ENCODE data around the gene PDCL3. TPM values are rescaled to one million over a fixed set of nuclear protein-coding genes. Genes with fewer than 3 reads are reported as not detected.

PDCL3 gene
- total RNA-seq, 1 experiment from 2014 or later: 11.7 TPM

DNA sequence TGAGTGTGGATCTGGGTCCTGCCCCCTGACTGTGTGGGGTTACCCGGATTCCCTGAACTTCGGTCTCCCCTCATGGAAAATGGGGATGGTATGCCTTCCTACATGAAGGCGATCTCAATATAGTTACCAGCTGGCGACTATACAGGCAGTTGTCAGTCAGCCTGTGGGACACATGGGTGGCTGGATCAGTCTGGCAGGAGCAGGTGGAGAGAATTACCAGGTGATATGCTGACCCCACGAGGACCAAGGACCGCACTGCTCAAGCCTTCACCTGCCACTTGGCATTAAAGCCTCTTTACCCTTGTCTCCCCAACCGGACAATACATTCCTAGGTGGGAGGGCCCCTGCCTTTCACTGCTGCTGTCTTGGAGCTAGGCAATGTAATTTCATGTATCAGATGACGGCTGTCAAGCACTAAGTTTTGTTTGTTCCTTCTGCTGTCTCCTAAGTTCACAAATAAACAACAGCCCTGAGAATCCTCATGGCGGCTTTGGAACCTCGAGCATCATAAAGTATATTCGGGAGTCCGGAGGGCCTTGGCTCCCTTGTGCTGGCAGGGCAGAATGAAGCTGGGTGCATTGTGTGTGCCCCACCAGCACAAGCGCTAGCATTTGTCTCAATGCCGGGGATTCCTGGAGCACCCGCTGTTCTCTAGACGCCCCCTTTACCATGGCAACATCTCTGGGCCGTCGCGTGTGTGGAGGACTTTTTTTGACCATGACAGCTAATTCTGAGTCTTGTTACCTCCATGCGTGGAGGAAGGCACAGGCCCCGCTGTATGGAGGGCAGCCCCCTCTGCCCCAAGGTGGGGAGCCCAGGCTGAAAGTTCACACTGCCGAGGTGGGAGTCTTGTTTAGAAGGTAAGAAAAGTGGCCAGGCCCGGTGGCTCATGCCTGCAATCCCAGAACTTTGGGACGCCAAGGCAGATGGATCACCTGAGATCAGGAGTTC is 48.6 kb downstream of the PDCL3 start:
- DNase-seq (ENCODE audit: low spot score): no peak

DNA sequence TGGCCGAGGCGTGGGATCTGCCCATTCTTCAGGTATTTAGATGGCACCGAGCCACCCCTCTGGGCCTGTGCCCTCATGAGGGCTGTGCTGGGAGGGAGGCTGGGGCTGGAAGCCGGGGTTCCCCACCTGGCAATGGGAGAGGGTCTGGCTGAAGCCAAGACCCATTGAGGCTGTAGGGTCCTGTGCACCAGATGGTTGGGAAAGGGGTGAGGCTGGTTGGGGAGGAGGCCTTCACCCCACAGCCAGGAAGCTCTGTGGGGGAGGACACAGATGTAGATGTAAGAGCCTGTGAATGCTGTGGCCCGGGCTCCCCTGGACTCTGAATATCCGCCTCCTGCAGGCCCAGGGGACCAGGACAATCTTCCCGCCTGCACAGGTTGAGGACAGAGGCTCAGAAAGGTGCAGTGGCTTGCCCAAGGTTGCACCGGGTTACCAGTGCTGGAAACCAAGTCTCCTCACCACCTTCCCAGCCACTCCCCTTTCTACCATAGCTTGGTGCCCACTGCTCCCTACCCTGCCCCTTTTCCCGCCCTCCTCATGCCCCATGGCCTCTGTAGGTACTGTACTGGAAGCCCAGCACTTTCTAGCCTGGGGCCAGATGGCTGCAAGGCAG is 49.7 kb downstream of the PDCL3 start:
- DNase-seq (ENCODE audit: low spot score): no peak

DNA sequence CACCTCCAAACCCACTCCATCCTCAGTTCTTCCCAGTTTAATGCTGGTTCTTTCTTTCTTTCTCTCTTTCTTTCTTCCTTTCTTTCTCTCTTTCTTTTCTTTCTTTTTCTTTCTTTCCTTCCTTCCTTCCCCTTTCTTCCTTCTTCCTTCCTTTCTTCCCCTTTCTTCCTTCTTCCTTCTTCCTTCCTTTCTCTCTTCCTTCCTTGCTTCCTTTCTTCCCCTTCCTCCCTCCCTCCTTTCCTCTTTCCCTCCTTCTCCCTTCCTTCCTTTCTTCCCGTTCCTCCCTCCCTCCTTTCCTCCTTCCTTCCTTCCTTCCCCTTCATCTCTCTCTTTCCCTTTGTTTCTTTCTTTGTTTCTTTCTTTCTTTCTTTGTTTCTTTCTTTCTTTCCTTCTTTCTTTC is 50.9 kb downstream of the PDCL3 start:
- DNase-seq (ENCODE audit: low spot score): no peak

DNA sequence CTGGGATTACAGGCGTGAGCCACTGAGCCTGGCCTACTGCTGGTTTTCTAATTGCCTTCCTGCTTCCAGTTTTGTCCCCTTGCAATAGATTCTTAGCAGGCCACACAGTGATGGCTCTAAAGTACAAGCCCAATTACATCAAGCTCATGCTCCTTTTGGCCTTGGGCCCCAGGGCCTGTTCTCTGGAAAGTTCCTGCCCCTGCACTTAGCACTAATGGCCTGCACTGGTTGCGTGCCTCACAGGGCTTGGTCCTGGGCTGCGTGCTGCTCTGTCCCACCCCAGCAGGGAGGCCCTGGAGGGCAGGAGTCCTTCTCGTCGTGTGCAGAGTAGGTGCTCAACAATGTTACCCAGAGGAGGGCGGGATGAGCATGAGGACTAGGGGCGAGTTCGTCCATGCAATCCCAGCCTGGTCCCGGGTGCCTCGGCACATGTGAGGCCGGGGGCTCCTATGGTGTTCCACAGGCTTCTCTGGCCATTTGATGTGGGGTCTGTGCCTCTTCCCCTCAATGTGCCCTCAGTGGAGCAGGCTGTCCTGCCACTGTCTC is 51.7 kb downstream of the PDCL3 start:
- DNase-seq (ENCODE audit: low spot score): no peak

DNA sequence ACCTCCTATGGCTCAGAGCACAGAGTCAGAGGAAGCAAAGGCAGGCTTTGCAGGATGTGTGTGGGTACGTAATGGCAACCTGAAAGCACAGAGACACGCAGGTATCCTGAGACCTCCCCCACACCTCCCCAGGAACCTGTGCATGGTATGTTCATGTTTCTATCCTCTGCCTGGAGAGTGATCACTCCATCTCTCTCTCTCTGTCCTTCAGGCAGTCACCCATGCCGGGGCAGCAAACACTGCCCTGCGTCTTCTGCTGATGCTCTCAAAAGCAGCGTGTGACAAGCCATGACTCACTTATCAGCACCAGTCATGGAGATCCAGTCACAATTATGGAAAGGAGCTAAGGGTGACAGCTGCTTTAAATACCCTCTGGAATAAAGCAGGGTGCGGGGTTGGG is 52.7 kb downstream of the PDCL3 start:
- DNase-seq (ENCODE audit: low spot score): no peak

DNA sequence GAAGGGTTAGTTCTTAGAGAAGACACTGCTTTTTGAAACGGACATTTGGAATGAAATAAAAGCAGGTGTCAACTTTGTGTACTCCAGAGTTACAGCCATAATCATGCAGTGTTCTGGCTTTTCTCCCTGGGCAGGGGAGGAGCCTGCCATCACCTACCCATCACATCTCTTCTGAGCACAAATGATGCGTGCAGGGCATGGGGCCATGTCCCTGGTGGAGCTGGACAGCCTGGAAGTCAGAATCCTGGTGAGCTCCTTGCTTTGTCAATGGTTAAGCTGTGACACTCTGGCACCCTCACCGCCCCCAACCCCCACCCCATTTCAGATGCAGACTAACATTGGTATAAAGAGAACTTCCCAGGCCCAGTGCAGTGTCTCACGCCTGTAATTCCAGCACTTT is 53.1 kb downstream of the PDCL3 start:
- DNase-seq (ENCODE audit: low spot score): no peak

DNA sequence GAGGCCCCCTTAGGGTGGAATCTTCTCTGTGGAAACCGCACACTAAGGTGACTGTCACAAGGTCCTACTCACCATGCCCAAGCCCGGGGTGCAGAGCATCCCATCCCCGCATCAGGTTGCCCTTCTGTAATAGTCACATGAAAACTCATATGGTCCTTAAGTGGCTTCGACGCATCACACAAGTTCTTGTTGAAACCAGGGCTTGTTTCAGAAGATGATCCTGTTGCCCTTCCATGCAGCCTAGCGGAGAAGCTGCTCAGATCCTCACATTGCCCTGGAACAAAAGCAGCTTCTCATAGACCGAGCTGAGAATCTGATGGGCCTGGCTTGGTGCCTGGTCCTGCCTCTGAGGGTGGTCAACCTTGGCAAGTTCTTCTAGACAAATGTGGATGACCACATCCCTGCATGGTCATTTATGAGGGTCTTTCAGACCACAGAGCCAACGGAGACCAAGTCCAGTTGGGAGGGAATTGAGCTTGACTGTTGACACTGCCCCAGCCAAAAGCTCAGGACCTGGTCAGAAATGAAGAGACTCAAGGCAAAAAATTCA is 54.1 kb downstream of the PDCL3 start:
- no peak for DNase-seq (ENCODE audit: low spot score)

DNA sequence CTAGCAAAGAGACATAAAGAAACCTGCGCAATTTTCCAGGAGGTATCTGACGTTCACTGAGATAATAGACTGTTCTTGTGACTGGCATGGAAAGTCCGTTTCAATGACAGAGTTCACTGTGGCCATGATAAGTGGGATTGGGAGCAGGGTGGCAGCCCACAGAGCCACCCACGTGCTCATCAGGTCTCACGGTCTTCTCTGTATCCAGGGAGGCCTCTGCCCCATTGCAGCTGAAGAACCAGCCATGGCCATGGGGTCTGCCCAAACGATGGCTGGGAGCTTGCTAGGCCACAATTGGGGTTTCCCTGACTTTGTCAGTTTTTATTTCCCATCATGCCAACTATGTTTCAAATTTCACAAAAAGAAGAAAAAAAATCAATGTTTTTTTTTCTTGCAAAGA is 57.2 kb downstream of the PDCL3 start:
- DNase-seq (ENCODE audit: low spot score): no peak

DNA sequence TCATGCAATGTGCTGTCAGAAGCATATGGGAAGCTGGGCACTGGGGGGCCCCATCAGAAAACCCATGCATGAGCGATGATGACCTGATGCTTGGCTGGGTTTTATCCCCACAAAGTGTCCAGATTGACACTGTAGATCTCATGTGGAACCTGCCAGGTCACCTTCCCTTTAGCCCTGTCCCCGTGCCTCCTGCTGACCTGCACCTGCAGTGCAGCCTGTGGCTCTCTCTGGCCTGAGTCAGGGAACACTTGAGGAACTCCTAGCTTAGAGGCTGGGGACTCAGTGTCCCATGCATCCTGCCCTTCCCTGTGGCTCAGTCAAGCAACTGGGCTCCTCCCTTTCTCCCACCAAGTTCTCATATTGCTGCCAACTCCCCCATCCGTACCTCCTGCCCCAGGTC is 57.7 kb downstream of the PDCL3 start:
- no peak for DNase-seq (ENCODE audit: low spot score)

DNA sequence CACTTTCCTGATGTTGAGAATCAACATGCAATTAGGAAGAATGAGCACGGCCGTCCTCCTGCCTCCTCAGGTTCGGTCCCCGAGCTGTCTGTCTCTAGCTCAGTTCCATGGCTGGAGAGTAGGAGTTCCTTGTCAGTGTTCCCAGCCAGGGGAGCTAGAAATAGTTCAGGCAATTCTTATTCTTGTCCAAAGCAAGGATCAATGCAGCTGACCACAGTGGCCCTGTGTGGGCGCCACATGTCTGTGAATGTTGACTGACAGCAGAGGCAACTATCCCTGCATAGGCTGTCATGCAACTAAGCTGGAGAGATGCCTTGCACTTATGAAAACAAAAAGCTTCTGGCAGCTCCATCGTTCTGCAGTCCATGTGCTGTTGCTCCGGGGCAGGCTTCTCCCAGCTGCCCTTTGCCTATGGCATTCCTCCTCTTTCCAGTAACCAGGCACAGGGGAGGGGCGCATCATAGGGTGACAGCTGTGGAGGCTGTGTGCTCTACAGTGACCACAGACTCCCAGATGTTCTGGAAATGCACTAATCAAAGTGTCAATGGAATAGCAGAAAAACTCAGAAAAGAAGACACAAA is 58.7 kb downstream of the PDCL3 start:
- no peak for DNase-seq (ENCODE audit: low spot score)

DNA sequence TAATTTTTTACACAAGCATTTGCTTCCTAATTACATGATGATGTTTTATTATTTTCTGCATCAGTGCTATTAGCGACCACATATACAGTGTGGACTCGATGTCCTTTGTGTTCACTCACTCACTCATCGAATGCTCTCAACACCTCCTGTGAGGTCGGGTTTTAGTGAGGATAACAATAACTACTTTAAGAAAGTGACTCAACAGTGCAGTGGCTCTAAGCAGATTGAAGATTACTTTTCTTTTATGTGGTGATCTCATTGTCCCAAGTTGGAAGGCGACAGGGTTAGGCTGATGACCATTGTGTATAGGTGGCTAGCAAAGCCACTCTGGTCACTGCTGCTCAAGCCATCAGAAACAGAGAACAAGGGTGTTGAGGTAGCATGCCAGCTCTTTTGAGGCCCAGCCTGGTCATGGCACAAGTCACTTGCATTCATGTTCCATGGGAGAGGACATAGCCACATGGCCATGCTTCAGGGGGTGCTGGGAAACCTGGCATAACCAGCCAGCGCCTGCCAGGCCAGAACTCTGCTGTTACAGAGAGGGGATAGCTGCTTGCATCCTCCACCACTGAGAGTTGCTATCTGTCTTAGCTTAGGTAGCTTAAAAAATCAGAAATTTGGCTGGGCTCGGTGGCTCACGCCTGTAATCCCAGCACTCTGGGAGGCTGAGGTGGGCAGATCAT is 60.4 kb downstream of the PDCL3 start:
- no peak for DNase-seq (ENCODE audit: low spot score)

DNA sequence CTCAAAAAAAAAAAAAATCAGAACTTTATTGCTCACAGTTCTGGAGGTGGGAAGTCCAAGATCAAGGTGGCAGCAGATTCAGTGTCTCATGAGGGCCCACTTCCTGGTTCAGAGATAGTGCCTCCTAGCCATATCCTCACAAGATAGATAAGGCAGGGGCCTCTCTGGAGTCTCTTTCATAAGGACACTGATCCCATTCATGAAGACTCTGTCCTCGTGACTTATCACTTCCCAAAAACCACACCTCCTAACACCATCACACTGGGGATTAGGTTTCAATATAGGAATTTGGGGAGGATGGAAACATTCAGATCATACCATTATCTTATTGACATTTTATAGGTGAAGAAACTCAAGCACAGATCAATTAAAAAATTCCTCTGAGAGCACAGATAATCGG is 61.1 kb downstream of the PDCL3 start:
- no peak for DNase-seq (ENCODE audit: low spot score)

DNA sequence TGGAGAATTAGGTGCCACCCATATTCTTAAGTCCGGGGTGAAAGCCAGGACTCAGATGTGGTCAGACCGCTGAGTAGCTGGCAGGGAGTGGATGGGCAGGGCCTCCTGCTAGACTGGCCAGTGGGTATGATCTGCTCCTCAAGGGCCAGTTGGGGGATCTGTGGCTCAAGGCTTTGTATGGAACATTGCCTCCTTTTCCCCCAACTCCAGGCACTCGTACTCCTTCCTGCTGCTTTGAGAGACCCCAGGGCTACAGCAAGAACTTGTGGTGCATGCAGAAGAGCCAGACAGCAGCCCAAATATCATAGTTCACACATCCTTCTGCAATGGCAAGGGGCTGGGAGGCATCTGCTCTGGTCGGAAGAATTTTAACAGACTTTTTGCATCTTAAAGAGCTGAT is 61.7 kb downstream of the PDCL3 start:
- DNase-seq (ENCODE audit: low spot score): no peak

DNA sequence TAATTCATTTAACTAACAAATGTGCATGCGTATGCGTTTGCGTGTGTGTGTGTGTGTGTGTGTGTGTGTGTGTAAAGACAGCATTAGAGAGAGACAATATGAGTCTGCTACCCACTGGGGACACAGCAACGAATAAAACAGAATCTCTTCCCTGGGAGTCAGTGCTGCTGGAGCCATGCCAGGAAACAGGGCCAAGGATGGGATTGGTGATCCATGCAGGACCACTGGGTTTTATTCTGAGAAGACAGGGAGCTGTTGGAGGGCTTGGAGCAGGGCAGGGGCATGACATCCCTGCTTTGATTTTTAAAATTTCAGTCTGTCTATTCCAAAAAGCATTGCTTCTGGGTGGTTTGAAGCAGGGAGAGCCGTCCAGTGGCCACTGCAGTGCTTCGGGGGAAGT is 62.9 kb downstream of the PDCL3 start:
- no peak for DNase-seq (ENCODE audit: low spot score)

Small RNA genes within 50 kb of the gene (small RNA-seq; reads per million reads assigned to genes)
- not detected for gene HMGN2P22

Other genes with a start within 250 kb of the PDCL3 start
- gene LONRF2, start 240.5 kb upstream of the PDCL3 start, total RNA-seq (2014; rRNA removed; shearing (Covaris generic)): 0.29 and 0.79 TPM in 2 replicates
- not detected in 2 replicates for gene CHST10, start 145.3 kb upstream of the PDCL3 start, total RNA-seq (2014; rRNA removed; shearing (Covaris generic))
- not detected in 2 replicates for gene NMS, start 92.5 kb upstream of the PDCL3 start, total RNA-seq (2014; rRNA removed; shearing (Covaris generic))

All from HT-29 (cell line).